PC-9 (cell line): ENCODE measurements around the gene ITSN2. TPM values are rescaled to one million over a fixed set of nuclear protein-coding genes. Genes with fewer than 3 reads are reported as not detected.

Source experiments
- BruUV-seq: library from RNA; stranded (reverse); fragments of 400-500 nt; replicated peaks from 2 replicates; lab custom pipeline; 2021; lab: Mats Ljungman, UMichigan
- CTCF ChIA-PET: fragments of 300-600 bp; sonication (Branson Sonifier 250); formaldehyde crosslinking; loops from one replicate; lab custom pipeline; 2022; ENCODE audit warnings: antibody characterized with exemption; lab: Charles Lee
- POLR2A ChIA-PET: fragments of 300-600 bp; sonication (Branson Sonifier 250); formaldehyde crosslinking; loops from one replicate; lab custom pipeline; 2022; ENCODE audit warnings: antibody characterized with exemption; ENCODE audit not compliant: unreplicated experiment; lab: Charles Lee
- DNase-seq, 2 experiments: peaks; one replicate each; pipeline versions ENCODE4 v3.0.0 to v3.0.0-alpha.2; 2015 to 2022; ENCODE audit warnings: mixed read lengths in 1 of 2
- H2AFZ ChIP-seq: fragments of 200-600 bp; sonication (generic); 2 replicates; pipeline ENCODE4 v1.8.1; 2017; ENCODE audit warnings: antibody characterized with exemption
- H3F3A ChIP-seq: fragments of 200-600 bp; sonication (generic); 2 replicates; pipeline ENCODE4 v1.8.1; 2017; ENCODE audit warnings: antibody characterized with exemption, mild to moderate bottlenecking, low read depth; ENCODE audit not compliant: insufficient read depth
- H3K27ac ChIP-seq: fragments of 200-600 bp; sonication (generic); 2 replicates; pipeline ENCODE4 v1.6.1; 2016; ENCODE audit warnings: mixed run types
- H3K27me3 ChIP-seq: fragments of 200-600 bp; sonication (generic); 2 replicates; pipeline ENCODE4 v1.6.1; 2016; ENCODE audit warnings: low read depth, mixed run types; ENCODE audit not compliant: insufficient read depth
- H3K36me3 ChIP-seq: fragments of 200-600 bp; sonication (generic); 2 replicates; pipeline ENCODE4 v1.6.1; 2016; ENCODE audit warnings: low read depth, mixed run types
- H3K4me1 ChIP-seq: fragments of 200-600 bp; sonication (generic); replicated peaks from 2 replicates; pipeline ENCODE4 v1.6.1; 2016; ENCODE audit warnings: mixed run types; ENCODE audit not compliant: insufficient read depth
- H3K4me2 ChIP-seq: fragments of 200-600 bp; sonication (generic); 2 replicates; pipeline ENCODE4 v1.6.1; 2017; ENCODE audit warnings: mixed run types
- H3K4me3 ChIP-seq: fragments of 200-600 bp; sonication (generic); 2 replicates; pipeline ENCODE4 v1.6.1; 2016; ENCODE audit warnings: mixed run types
- H3K79me2 ChIP-seq: fragments of 200-600 bp; sonication (generic); 2 replicates; pipeline ENCODE4 v1.6.1; 2017; ENCODE audit warnings: low read depth, mixed run types
- H3K9me2 ChIP-seq: fragments of 200-600 bp; sonication (generic); 2 replicates; pipeline ENCODE4 v1.8.1; 2017; ENCODE audit warnings: mild to moderate bottlenecking; ENCODE audit not compliant: insufficient read depth
- H3K9me3 ChIP-seq: fragments of 200-600 bp; sonication (generic); 2 replicates; pipeline ENCODE4 v1.8.1; 2016; ENCODE audit warnings: low read depth; ENCODE audit not compliant: insufficient read depth
- H4K20me1 ChIP-seq: fragments of 200-600 bp; sonication (generic); 2 replicates; pipeline ENCODE4 v1.8.1; 2017; ENCODE audit not compliant: insufficient read depth
- CTCF ChIP-seq: fragments of 200-600 bp; sonication (generic); conservative IDR thresholded peaks from 2 replicates; pipeline ENCODE4 v1.6.1; 2017; ENCODE audit warnings: mixed run types, antibody characterized with exemption, mild to moderate bottlenecking, moderate library complexity
- EZH2 ChIP-seq: fragments of 200-600 bp; sonication (generic); IDR thresholded peaks from 2 replicates; pipeline ENCODE4 v1.8.0; 2017; ENCODE audit warnings: antibody characterized with exemption, low read depth
- intact Hi-C: fragments of 100-400 bp; cut with micrococcal nuclease; formaldehyde crosslinking; loops from one replicate; pipeline ENCODE4 v1.10.0; 2022; ENCODE audit not compliant: unreplicated experiment
- total RNA-seq: library from RNA; stranded (reverse); gene quantifications from 2 replicates; pipeline ENCODE4 v1.2.3, GENCODE V29; 2021

Gene ITSN2
- total RNA-seq, 1 experiment from 2014 or later, result 28.4 TPM

GRCh38 chr2:24182507-24182906, 177.8 kb downstream of the ITSN2 start:
- Histone ChIP-seq H3K4me2 (no peak overlapping the region), H3K9me2 (no peaks in the 10 kb centered on the region), H3K79me2 (no peaks in the 10 kb centered on the region), H3K27me3 (no peaks in the 10 kb centered on the region), H3F3A (no peaks in the 10 kb centered on the region), H3K4me3 (no peak overlapping the region), H3K4me1 (no peaks in the 10 kb centered on the region), H3K27ac (no peak overlapping the region), H2AFZ (no peak overlapping the region), H3K36me3 (no peaks in the 10 kb centered on the region), H3K9me3 (no peaks in the 10 kb centered on the region), H4K20me1 (no peaks in the 10 kb centered on the region)
- TF ChIP-seq EZH2 (no peak), CTCF (no peak)
- POLR2A ChIA-PET, result interaction anchor here (0.6 kb wide), 1 partner anchor 26 kb away, joined by 6 read pairs; no protein-coding TSS in a partner anchor
- no TSS peak for BruUV-seq
- no peak for DNase-seq
- CTCF ChIA-PET, result no interaction called here
- intact Hi-C loops, result no loop called here

GRCh38 chr2:24181849-24182248, 178.5 kb downstream of the ITSN2 start:
- Histone ChIP-seq H3K27ac (no peak overlapping the region), H3K79me2 (no peaks in the 10 kb centered on the region), H3K9me3 (no peaks in the 10 kb centered on the region), H3K9me2 (no peaks in the 10 kb centered on the region), H3K4me3 (no peak overlapping the region), H3K4me1 (no peaks in the 10 kb centered on the region), H3K27me3 (no peaks in the 10 kb centered on the region), H3K4me2 (no peak overlapping the region), H3K36me3 (no peaks in the 10 kb centered on the region), H2AFZ (no peak overlapping the region), H3F3A (no peaks in the 10 kb centered on the region), H4K20me1 (no peaks in the 10 kb centered on the region)
- no peak for DNase-seq
- POLR2A ChIA-PET, result interaction anchor here (0.6 kb wide), 1 partner anchor 25 kb away, joined by 6 read pairs; no protein-coding TSS in a partner anchor
- CTCF ChIA-PET, result no interaction called here
- BruUV-seq, result no TSS peak
- TF ChIP-seq CTCF (no peak), EZH2 (no peak)
- intact Hi-C loops, result no loop called here

DNA sequence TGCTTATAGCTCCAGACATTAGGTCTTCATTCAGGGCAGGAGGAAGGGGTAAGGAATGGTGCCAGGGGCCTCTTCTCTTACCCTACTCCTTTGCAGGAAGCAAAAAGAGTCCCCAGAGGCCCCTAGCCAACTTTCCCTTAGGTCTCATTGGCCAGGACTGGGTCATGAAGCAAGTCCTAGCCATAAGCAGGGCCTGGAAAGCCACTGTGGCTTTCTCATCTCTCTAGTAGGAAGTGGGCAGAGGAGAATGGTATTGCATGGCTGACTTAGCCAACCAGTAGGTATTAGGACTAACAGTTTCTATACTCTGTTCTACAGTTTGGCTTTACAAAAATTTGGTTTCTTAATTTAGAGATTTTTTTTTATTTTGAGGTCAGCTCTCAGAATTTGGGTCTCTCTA, 180.7 kb downstream of the ITSN2 start:
- no peaks in the 10 kb centered on the region for H3K79me2 ChIP-seq
- CTCF ChIA-PET, result no interaction called here
- no peaks in the 10 kb centered on the region for H3K9me2 ChIP-seq
- H3F3A ChIP-seq, result no peaks in the 10 kb centered on the region
- POLR2A ChIA-PET, result interaction anchor here (0.6 to 0.7 kb wide), 2 partner anchors 106 to 370 kb away, joined by 3 read pairs; no protein-coding TSS in a partner anchor
- H3K4me1 ChIP-seq, result no peaks in the 10 kb centered on the region
- H4K20me1 ChIP-seq, result no peaks in the 10 kb centered on the region
- no TSS peak for BruUV-seq
- no peak overlapping the region for H2AFZ ChIP-seq
- no peaks in the 10 kb centered on the region for H3K27me3 ChIP-seq
- no peak for TF ChIP-seq EZH2
- no peak for TF ChIP-seq CTCF
- H3K27ac ChIP-seq, result no peak overlapping the region
- intact Hi-C loops, result no loop called here
- H3K4me3 ChIP-seq, result no peak overlapping the region
- no peak overlapping the region for H3K4me2 ChIP-seq
- no peaks in the 10 kb centered on the region for H3K36me3 ChIP-seq
- DNase-seq, result no peak
- no peaks in the 10 kb centered on the region for H3K9me3 ChIP-seq
